HepG2 (cell line): ENCODE measurements around the gene MALRD1. TPM values are rescaled to one million over a fixed set of nuclear protein-coding genes. Genes with fewer than 3 reads are reported as not detected.

Source experiments
- ATAC-seq: fragments of 200-7000 bp; cut with Tn5 transposase; 3 replicates; pipeline ENCODE4 v1.9.1; 2020; ENCODE audit warnings: mild to moderate bottlenecking, moderate library complexity
- BruUV-seq: library from RNA; stranded (reverse); fragments of 400-500 nt; replicated peaks from 2 replicates; lab custom pipeline; 2021; lab: Mats Ljungman, UMichigan
- CTCF ChIA-PET: fragments of 300-600 bp; formaldehyde crosslinking; extraction: SDS; loops from one replicate; lab custom pipeline; 2021; ENCODE audit warnings: low total read pairs, inconsistent platforms, low intra/inter-chr PET ratio; lab: Yijun Ruan, JAX
- POLR2A ChIA-PET: fragments of 350-600 bp; sonication (Branson Sonifier 250); formaldehyde crosslinking; loops from one replicate; lab custom pipeline; 2020; ENCODE audit warnings: antibody characterized with exemption, inconsistent platforms; lab: Yijun Ruan, JAX
- DNase-seq: peaks from one replicate; pipeline ENCODE4 v3.0.0-alpha.2; 2015; ENCODE audit warnings: low spot score
- FAIRE-seq: peaks from 3 replicates; lab custom pipeline; 2011; peaks lifted over from hg19 to GRCh38; lab: Jason Lieb, UNC
- H2AFZ ChIP-seq: one replicate; pipeline ENCODE4 v1.6.1; 2011; ENCODE audit warnings: low read length, inconsistent platforms
- H3K27ac ChIP-seq: fragments of 300-600 bp; 3 replicates; pipeline ENCODE4 v1.8.0; 2011; ENCODE audit warnings: mixed run types, mild to moderate bottlenecking, mixed read lengths, low read length, inconsistent platforms; ENCODE audit not compliant: insufficient read depth; ENCODE audit errors: extremely low read length
- H3K27me3 ChIP-seq, 2 experiments: fragments of 200-600 bp in 1 of 2; 2 replicates in 1 of 2; 3 replicates in 1 of 2; pipeline versions ENCODE4 v1.6.0 to v1.8.0; 2011; ENCODE audit warnings: low read length in 2 of 2, mild to moderate bottlenecking in 2 of 2, moderate library complexity in 2 of 2, inconsistent platforms in 1 of 2; ENCODE audit not compliant: insufficient read depth in 2 of 2, control insufficient read depth in 1 of 2
- H3K36me3 ChIP-seq, 2 experiments: fragments of 200-600 bp in 1 of 2; replicated peaks in 1 of 2; 2 replicates in 1 of 2; 3 replicates in 1 of 2; pipeline versions ENCODE4 v1.5.1 to v1.8.0; 2011; ENCODE audit warnings: low read length in 2 of 2, inconsistent platforms in 1 of 2; ENCODE audit not compliant: insufficient read depth in 2 of 2, control insufficient read depth in 1 of 2
- H3K4me1 ChIP-seq: 2 replicates; pipeline ENCODE4 v1.5.1; 2012; ENCODE audit warnings: low read length, inconsistent platforms; ENCODE audit not compliant: insufficient read depth
- H3K4me2 ChIP-seq: 2 replicates; pipeline ENCODE4 v1.6.0; 2011; ENCODE audit warnings: low read depth, low read length, inconsistent platforms
- H3K4me3 ChIP-seq, 3 experiments: fragments of 200-600 bp in 1 of 3; sonication (generic), shearing (Covaris generic) in 1 of 3; replicated peaks in 1 of 3; 2 replicates each; pipeline ENCODE4 v1.5.1; 2011 to 2016; ENCODE audit warnings: low read length in 3 of 3, inconsistent platforms in 2 of 3, low read depth in 2 of 3, mild to moderate bottlenecking in 2 of 3, control low read depth in 1 of 3, mixed read lengths in 1 of 3; ENCODE audit not compliant: insufficient read depth in 1 of 3
- H3K79me2 ChIP-seq: one replicate; pipeline ENCODE4 v1.6.1; 2011; ENCODE audit warnings: low read length, inconsistent platforms; ENCODE audit not compliant: insufficient read depth
- H3K9ac ChIP-seq: 2 replicates; pipeline ENCODE4 v1.6.0; 2011; ENCODE audit warnings: mild to moderate bottlenecking, low read depth, low read length, inconsistent platforms; ENCODE audit not compliant: insufficient read depth
- H3K9me3 ChIP-seq: 2 replicates; pipeline ENCODE4 v1.5.1; 2012; ENCODE audit warnings: mild to moderate bottlenecking, low read length
- H4K20me1 ChIP-seq: 2 replicates; pipeline ENCODE4 v1.6.0; 2011; ENCODE audit warnings: inconsistent platforms, mild to moderate bottlenecking, low read length, moderate library complexity; ENCODE audit not compliant: insufficient read depth
- FOXJ3 ChIP-seq: sonication (generic); formaldehyde crosslinking; IDR thresholded peaks from 2 replicates; pipeline ENCODE4 v1.4.0; 2020; ENCODE audit warnings: missing genetic modification reagents, mild to moderate bottlenecking, borderline replicate concordance
- GFI1 ChIP-seq: sonication (generic); formaldehyde crosslinking; IDR thresholded peaks from 2 replicates; pipeline ENCODE4 v1.5.0; 2020; ENCODE audit warnings: missing genetic modification reagents, mild to moderate bottlenecking, borderline replicate concordance
- HNF1A ChIP-seq, 2 experiments: sonication (generic) in 1 of 2; formaldehyde crosslinking in 1 of 2; IDR thresholded peaks; 2 replicates each; pipeline versions ENCODE4 v1.4.0 to v1.6.1; 2016 to 2020; ENCODE audit warnings: borderline replicate concordance in 1 of 2, low read depth in 1 of 2, mild to moderate bottlenecking in 1 of 2, missing genetic modification reagents in 1 of 2
- ISL2 ChIP-seq: sonication (generic); formaldehyde crosslinking; IDR thresholded peaks from 2 replicates; pipeline ENCODE4 v1.5.0; 2020; ENCODE audit warnings: missing genetic modification reagents
- NFE2L1 ChIP-seq: sonication (generic); formaldehyde crosslinking; IDR thresholded peaks from 2 replicates; pipeline ENCODE4 v1.4.0; 2020; ENCODE audit warnings: missing genetic modification reagents, mild to moderate bottlenecking, borderline replicate concordance
- NR2F2 ChIP-seq: IDR thresholded peaks from 2 replicates; pipeline ENCODE4 v1.6.1; 2012; ENCODE audit warnings: low read depth, inconsistent platforms, borderline replicate concordance
- PHF8 ChIP-seq: sonication (generic); formaldehyde crosslinking; IDR thresholded peaks from 2 replicates; pipeline ENCODE4 v1.5.0; 2020; ENCODE audit warnings: missing genetic modification reagents
- PITX1 ChIP-seq: sonication (generic); formaldehyde crosslinking; IDR thresholded peaks from 2 replicates; pipeline ENCODE4 v1.5.1; 2020; ENCODE audit warnings: mild to moderate bottlenecking, missing genetic modification reagents
- RFX1 ChIP-seq: fragments of 450-650 bp; IDR thresholded peaks from 2 replicates; pipeline ENCODE4 v1.6.1; 2017
- SNAPC2 ChIP-seq: sonication (generic); formaldehyde crosslinking; IDR thresholded peaks from 2 replicates; pipeline ENCODE4 v1.8.1; 2022; ENCODE audit warnings: mild to moderate bottlenecking, missing genetic modification reagents
- SP1 ChIP-seq, 2 experiments: fragments of 450-650 bp in 1 of 2; sonication (generic) in 1 of 2; formaldehyde crosslinking in 1 of 2; IDR thresholded peaks; 2 replicates each; pipeline versions ENCODE4 v1.4.0 to v1.6.1; 2016 to 2020; ENCODE audit warnings: missing genetic modification reagents in 1 of 2
- TCF7 ChIP-seq: sonication (generic); IDR thresholded peaks from 2 replicates; pipeline ENCODE4 v1.6.1; 2016; ENCODE audit warnings: antibody characterized with exemption, low read depth
- ZNF276 ChIP-seq: sonication (generic); formaldehyde crosslinking; IDR thresholded peaks from 2 replicates; pipeline ENCODE4 v1.4.0; 2020; ENCODE audit warnings: mild to moderate bottlenecking, low read depth, missing genetic modification reagents
- ZNF382 ChIP-seq: sonication (generic); formaldehyde crosslinking; IDR thresholded peaks from 2 replicates; pipeline ENCODE4 v1.5.0; 2020; ENCODE audit warnings: missing genetic modification reagents, mild to moderate bottlenecking, borderline replicate concordance
- ZNF652 ChIP-seq: IDR thresholded peaks from 2 replicates; pipeline ENCODE4 v1.6.1; 2016; ENCODE audit warnings: low read depth, borderline replicate concordance
- ZNF746 ChIP-seq: sonication (generic); formaldehyde crosslinking; IDR thresholded peaks from 2 replicates; pipeline ENCODE4 v1.8.0; 2022; ENCODE audit warnings: mild to moderate bottlenecking, missing genetic modification reagents
- WGBS: methylation state at CpG from one replicate; pipeline ENCODE4 v1.1.6; 2017; ENCODE audit warnings: low lambda C conversion rate; 5-methylcytosine and 5-hydroxymethylcytosine counted together
- in situ Hi-C: cut with HindIII; loops from 2 replicates; pipeline ENCODE4 v1.10.0; 2017; ENCODE audit warnings: low pct_unique_long_range_greater_than_20kb; ENCODE audit not compliant: extremely low pct_ligation_motif_present
- intact Hi-C: fragments of 100-400 bp; cut with micrococcal nuclease; formaldehyde crosslinking; loops from one replicate; pipeline ENCODE4 v1.10.0; 2022; ENCODE audit not compliant: unreplicated experiment
- polyA plus RNA-seq, 8 experiments: library from polyadenylated mRNA; depleted of rRNA in 3 of 8; stranded (reverse) in 7 of 8; unstranded in 1 of 8; fragments of >200 nt; fragmentation: Illumina TruSeq in 4 of 8; extraction: Trizol in 4 of 8; gene quantifications; 2 replicates each; pipeline versions ENCODE4 v1.2.1 to v1.2.3, GENCODE V29; 2011 to 2016; ENCODE audit warnings: low read depth in 4 of 8, missing spikeins in 1 of 8, mixed read lengths in 1 of 8; ENCODE audit not compliant: insufficient read depth in 1 of 8
- total RNA-seq, 5 experiments: library from RNA; depleted of rRNA; stranded (reverse); fragments of >200 nt; fragmentation: Illumina TruSeq; extraction: Trizol; gene quantifications; 2 replicates each; pipeline ENCODE4 v1.2.3, GENCODE V29; 2016; ENCODE audit warnings: low read depth in 1 of 5

MALRD1 gene
- total and polyA plus RNA-seq, 2 of the 13 experiments (the other 11 are each of a cell fraction or from before 2014, with no cell fraction given), result 5.7 to 15.4 TPM

- no peaks in the 10 kb centered on the region for H3K27me3 ChIP-seq
- H3K79me2 ChIP-seq, result no peaks in the 10 kb centered on the region
- intact Hi-C loops (no loop called here), in situ Hi-C loops (no loop called here)
- POLR2A ChIA-PET, result no interaction called here
- CTCF ChIA-PET, result no interaction called here
- ATAC-seq (no peak; the same call in 2 of the 3 replicates), DNase-seq (peak; percentile 20), FAIRE-seq (no peak)
- H2AFZ ChIP-seq, result no peak overlapping the region
- no TSS peak for BruUV-seq
- no peak overlapping the region for H3K4me2 ChIP-seq
- no peaks in the 10 kb centered on the region for H3K9me3 ChIP-seq
- H3K27ac ChIP-seq, result no peak overlapping the region
- H3K9ac ChIP-seq, result no peak overlapping the region
- WGBS, result 2% methylated on average over 2 of the region's 2 CpGs
- peaks cover 11% of the 10 kb centered on the region; the same call in 1 of the 2 replicates for H3K4me1 ChIP-seq
- H3K4me3 ChIP-seq, result no peak overlapping the region
- H4K20me1 ChIP-seq, result no peaks in the 10 kb centered on the region
- no peaks in the 10 kb centered on the region for H3K36me3 ChIP-seq
- TF ChIP-seq SNAPC2 (CRISPR knock-in tag) (no peak), RFX1 (no peak), ISL2 (CRISPR knock-in tag) (0 out of 2 replicates have a peak, but pooled peaks have one; percentile 30), HNF1A (IDR thresholded peaks at IDR 0.05; ENCODE audit: low read depth) (peak; percentile 55; the same call in 1 of the 2 replicates), HNF1A (CRISPR knock-in tag; IDR thresholded peaks at IDR 0.05; ENCODE audit: borderline replicate concordance) (no peak), ZNF276 (CRISPR knock-in tag) (no peak), ZNF652 (CRISPR knock-in tag) (peak; percentile 74), PITX1 (no peak), GFI1 (CRISPR knock-in tag) (peak; percentile 90), FOXJ3 (CRISPR knock-in tag) (0 out of 2 replicates have a peak, but pooled peaks have one; percentile 18), SP1 (IDR thresholded peaks at IDR 0.05) (no peak), SP1 (CRISPR knock-in tag; IDR thresholded peaks at IDR 0.05) (no peak), ZNF382 (CRISPR knock-in tag) (no peak), NR2F2 (peak; percentile 28; the same call in 1 of the 2 replicates), ZNF746 (CRISPR knock-in tag) (no peak), PHF8 (no peak), TCF7 (peak; percentile 62; the same call in 1 of the 2 replicates), NFE2L1 (CRISPR knock-in tag) (no peak)
- TF ChIP-seq, all 625 proteins: peak for 7
Measured at GRCh38 chr10:19021162-19021561, 27.4 kb upstream of the MALRD1 start.
